ENCODE results near the gene SELENOT. TPM values are rescaled to one million over a fixed set of nuclear protein-coding genes. Genes with fewer than 3 reads are reported as not detected.

The SELENOT gene
- total RNA-seq, 2 donors from 2014 or later, result 70.8 to 75.9 TPM

DNA sequence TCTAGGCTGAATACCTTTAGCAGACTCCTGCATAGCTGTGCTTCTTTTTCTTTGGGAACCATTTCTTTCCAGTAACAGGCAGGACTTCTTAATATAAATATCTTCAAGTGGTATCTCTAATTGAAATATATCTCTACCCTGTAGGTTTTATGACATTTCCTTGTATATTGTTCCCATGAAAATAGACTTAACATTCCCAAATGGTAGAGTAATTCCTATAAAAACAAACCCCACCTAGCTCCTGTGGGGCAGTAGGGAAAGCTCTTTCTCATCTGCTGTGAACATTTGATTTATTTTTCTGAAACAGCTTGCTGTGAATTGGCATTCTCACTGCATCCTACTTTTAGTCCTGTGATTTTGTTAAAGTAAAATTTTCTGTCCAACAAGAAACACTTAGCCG lies 20.8 kb downstream of the SELENOT start:
- Histone ChIP-seq H3K27me3 (ENCODE audit: control insufficient read depth, insufficient read depth, low read length, poor library complexity, severe bottlenecking) (no peaks in the 10 kb centered on the region), H3K27ac (ENCODE audit: low read depth, low read length) (no peak overlapping the region), H3K36me3 (ENCODE audit: control insufficient read depth, insufficient read depth, low read length) (peaks cover 54% of the 10 kb centered on the region), H3K9ac (ENCODE audit: extremely low read depth, low read length, poor library complexity, severe bottlenecking) (no peak overlapping the region), H3K4me3 (ENCODE audit: low read length) (no peak overlapping the region), H3K9me3 (ENCODE audit: control insufficient read depth, low read length) (no peaks in the 10 kb centered on the region), H3K4me1 (ENCODE audit: control insufficient read depth, insufficient read depth, low read length) (peaks cover 8% of the 10 kb centered on the region)
- no peaks in the 10 kb centered on the region for H3K27me3 Mint-ChIP-seq (ENCODE audit: insufficient read depth)
- TF ChIP-seq, protein P1, sequence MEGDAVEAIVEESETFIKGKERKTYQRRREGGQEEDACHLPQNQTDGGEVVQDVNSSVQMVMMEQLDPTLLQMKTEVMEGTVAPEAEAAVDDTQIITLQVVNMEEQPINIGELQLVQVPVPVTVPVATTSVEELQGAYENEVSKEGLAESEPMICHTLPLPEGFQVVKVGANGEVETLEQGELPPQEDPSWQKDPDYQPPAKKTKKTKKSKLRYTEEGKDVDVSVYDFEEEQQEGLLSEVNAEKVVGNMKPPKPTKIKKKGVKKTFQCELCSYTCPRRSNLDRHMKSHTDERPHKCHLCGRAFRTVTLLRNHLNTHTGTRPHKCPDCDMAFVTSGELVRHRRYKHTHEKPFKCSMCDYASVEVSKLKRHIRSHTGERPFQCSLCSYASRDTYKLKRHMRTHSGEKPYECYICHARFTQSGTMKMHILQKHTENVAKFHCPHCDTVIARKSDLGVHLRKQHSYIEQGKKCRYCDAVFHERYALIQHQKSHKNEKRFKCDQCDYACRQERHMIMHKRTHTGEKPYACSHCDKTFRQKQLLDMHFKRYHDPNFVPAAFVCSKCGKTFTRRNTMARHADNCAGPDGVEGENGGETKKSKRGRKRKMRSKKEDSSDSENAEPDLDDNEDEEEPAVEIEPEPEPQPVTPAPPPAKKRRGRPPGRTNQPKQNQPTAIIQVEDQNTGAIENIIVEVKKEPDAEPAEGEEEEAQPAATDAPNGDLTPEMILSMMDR (conservative IDR thresholded peaks at IDR 0.05), result no peak
- peaks cover 31% of the 10 kb centered on the region for H3K36me3 Mint-ChIP-seq (ENCODE audit: low read depth)
- 93% methylated on average over 1 of the region's 1 CpG; no CpG with 5 or more reads in 1 of the 2 experiments for WGBS, 2 experiments (ENCODE audit: insufficient coverage in 1 of 2, insufficient read length in 1 of 2)
- H3K4me3 Mint-ChIP-seq, result no peak overlapping the region
- H3K4me1 Mint-ChIP-seq, result peaks cover 36% of the 10 kb centered on the region
- peak overlapping the region; percentile 56 for H3K27ac Mint-ChIP-seq
- no peak for DNase-seq
- no peaks in the 10 kb centered on the region for H3K9me3 Mint-ChIP-seq

DNA sequence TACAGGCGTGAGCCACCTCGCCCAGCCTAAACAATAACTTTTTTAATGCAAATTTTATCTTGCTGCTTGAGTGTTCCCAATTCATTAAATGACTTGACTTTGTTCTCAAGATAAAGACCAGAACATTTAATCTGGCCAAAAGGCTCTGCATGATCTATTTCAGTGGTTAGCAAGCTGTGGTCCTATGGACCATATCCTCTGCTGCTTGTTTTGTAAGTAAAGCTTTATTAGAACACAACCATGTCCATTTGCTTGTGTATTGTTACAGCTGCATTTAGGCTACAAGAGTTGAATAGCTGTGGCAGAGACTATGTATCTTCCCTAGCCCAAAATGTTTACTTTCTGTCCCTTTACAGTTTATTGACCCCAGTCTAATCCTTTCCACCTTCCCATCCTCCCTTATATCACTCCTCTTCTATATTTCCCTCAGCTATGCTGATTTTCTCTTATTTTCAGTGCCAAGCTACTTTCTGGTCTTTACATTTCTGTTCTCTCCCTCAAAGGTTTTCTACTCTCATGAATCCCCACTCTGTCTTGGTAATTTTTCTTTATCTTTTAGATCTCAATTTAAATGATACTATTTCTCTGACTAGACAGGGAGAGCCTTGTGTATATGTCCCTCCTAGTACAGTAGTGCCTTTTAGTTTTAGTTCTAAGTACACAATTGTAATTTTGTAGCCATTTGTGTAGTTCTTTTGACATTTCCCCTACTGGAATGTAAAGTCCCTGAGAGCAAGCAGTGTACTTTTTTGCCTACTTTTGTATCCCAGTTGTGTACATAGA lies 23.2 kb downstream of the SELENOT start:
- Mint-ChIP-seq H3K4me3 (no peak overlapping the region), H3K4me1 (peaks cover 38% of the 10 kb centered on the region), H3K27me3 (ENCODE audit: insufficient read depth) (no peaks in the 10 kb centered on the region), H3K36me3 (ENCODE audit: low read depth) (peaks cover 41% of the 10 kb centered on the region), H3K27ac (peak overlapping the region; percentile 1), H3K9me3 (no peaks in the 10 kb centered on the region)
- no peak overlapping the region for H3K9ac ChIP-seq (ENCODE audit: extremely low read depth, low read length, poor library complexity, severe bottlenecking)
- no peaks in the 10 kb centered on the region for H3K9me3 ChIP-seq (ENCODE audit: control insufficient read depth, low read length)
- WGBS, 2 experiments (ENCODE audit: insufficient coverage in 1 of 2, insufficient read length in 1 of 2), result 92 to 94% methylated on average over 2 of the region's 2 CpGs
- TF ChIP-seq, protein P1 (conservative IDR thresholded peaks at IDR 0.05), result no peak
- peaks cover 64% of the 10 kb centered on the region for H3K36me3 ChIP-seq (ENCODE audit: control insufficient read depth, insufficient read depth, low read length)
- no peak for DNase-seq
- H3K27me3 ChIP-seq (ENCODE audit: control insufficient read depth, insufficient read depth, low read length, poor library complexity, severe bottlenecking), result no peaks in the 10 kb centered on the region
- H3K4me3 ChIP-seq (ENCODE audit: low read length), result no peak overlapping the region
- H3K4me1 ChIP-seq (ENCODE audit: control insufficient read depth, insufficient read depth, low read length), result peaks cover 11% of the 10 kb centered on the region
- H3K27ac ChIP-seq (ENCODE audit: low read depth, low read length), result no peak overlapping the region

DNA sequence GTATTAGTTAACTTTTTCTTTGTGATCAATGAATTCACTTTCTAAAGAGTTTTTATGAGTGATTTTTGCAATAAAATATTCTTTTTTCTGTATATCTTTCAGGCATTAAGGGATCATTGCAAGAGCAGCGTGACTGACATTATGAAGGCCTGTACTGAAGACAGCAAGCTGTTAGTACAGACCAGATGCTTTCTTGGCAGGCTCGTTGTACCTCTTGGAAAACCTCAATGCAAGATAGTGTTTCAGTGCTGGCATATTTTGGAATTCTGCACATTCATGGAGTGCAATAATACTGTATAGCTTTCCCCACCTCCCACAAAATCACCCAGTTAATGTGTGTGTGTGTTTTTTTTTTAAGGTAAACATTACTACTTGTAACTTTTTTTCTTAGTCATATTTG lies 24.4 kb downstream of the SELENOT start:
- no peak overlapping the region for H3K27ac ChIP-seq (ENCODE audit: low read depth, low read length)
- H3K4me1 ChIP-seq (ENCODE audit: control insufficient read depth, insufficient read depth, low read length), result peaks cover 20% of the 10 kb centered on the region
- no peaks in the 10 kb centered on the region for H3K27me3 Mint-ChIP-seq (ENCODE audit: insufficient read depth)
- no peaks in the 10 kb centered on the region for H3K27me3 ChIP-seq (ENCODE audit: control insufficient read depth, insufficient read depth, low read length, poor library complexity, severe bottlenecking)
- 96 to 100% methylated on average over 2 of the region's 2 CpGs for WGBS, 2 experiments (ENCODE audit: insufficient coverage in 1 of 2, insufficient read length in 1 of 2)
- no peak overlapping the region for H3K4me3 Mint-ChIP-seq
- no peaks in the 10 kb centered on the region for H3K9me3 ChIP-seq (ENCODE audit: control insufficient read depth, low read length)
- no peaks in the 10 kb centered on the region for H3K9me3 Mint-ChIP-seq
- TF ChIP-seq, protein P1 (conservative IDR thresholded peaks at IDR 0.05), result no peak
- no peak overlapping the region for H3K9ac ChIP-seq (ENCODE audit: extremely low read depth, low read length, poor library complexity, severe bottlenecking)
- H3K4me1 Mint-ChIP-seq, result peaks cover 40% of the 10 kb centered on the region
- no peak for DNase-seq
- peaks cover 67% of the 10 kb centered on the region for H3K36me3 ChIP-seq (ENCODE audit: control insufficient read depth, insufficient read depth, low read length)
- no peak overlapping the region for H3K27ac Mint-ChIP-seq
- H3K36me3 Mint-ChIP-seq (ENCODE audit: low read depth), result peaks cover 41% of the 10 kb centered on the region
- H3K4me3 ChIP-seq (ENCODE audit: low read length), result no peak overlapping the region

All from endodermal cell (in vitro differentiated cells).